Thoracic aorta (tissue), 2 donors: ENCODE results near the gene GRAP2. TPM values are rescaled to one million over a fixed set of nuclear protein-coding genes. Genes with fewer than 3 reads are reported as not detected.

Source experiments
- ATAC-seq: fragments of 150-250 bp; one replicate; pipeline ENCODE4 v1.8.0; 2017; ENCODE audit warnings: low read depth; ENCODE audit not compliant: insufficient number of reproducible peaks, low FRiP score
- DNase-seq: peaks from one replicate; pipeline ENCODE4 v3.0.0-alpha.2; 2020; ENCODE audit warnings: low spot score
- H3K27ac ChIP-seq, 2 donors: fragments of 200-600 bp; sonication (generic); 1 replicate in 1 of 2; 2 replicates in 1 of 2; pipeline ENCODE4 v1.5.1; 2016; ENCODE audit warnings: mild to moderate bottlenecking in 2 of 2, moderate library complexity in 2 of 2
- H3K27me3 ChIP-seq: fragments of 200-600 bp; sonication (generic); replicated peaks from 2 replicates; pipeline ENCODE4 v1.6.0; 2016; ENCODE audit warnings: mild to moderate bottlenecking; ENCODE audit not compliant: insufficient read depth
- H3K36me3 ChIP-seq: fragments of 200-600 bp; sonication (generic); one replicate; pipeline ENCODE4 v1.5.1; 2016
- H3K4me1 ChIP-seq, 2 donors: fragments of 200-600 bp; sonication (generic); 1 replicate in 1 of 2; 2 replicates in 1 of 2; pipeline versions ENCODE4 v1.5.1 to v1.6.0; 2016; ENCODE audit warnings: low read depth in 2 of 2, mild to moderate bottlenecking in 1 of 2; ENCODE audit not compliant: control insufficient read depth in 1 of 2
- H3K4me3 ChIP-seq: fragments of 200-600 bp; sonication (generic); 2 replicates; pipeline ENCODE4 v1.5.1; 2016; ENCODE audit warnings: mild to moderate bottlenecking
- H3K9me3 ChIP-seq: fragments of 200-600 bp; sonication (generic); 2 replicates; pipeline ENCODE4 v1.5.1; 2016
- CTCF ChIP-seq: fragments of 200-600 bp; sonication (generic); IDR thresholded peaks from one replicate; pipeline ENCODE4 v1.5.1; 2019; ENCODE audit warnings: antibody characterized with exemption
- total RNA-seq, 2 donors: library from RNA; depleted of rRNA; stranded (reverse); fragments of >200 nt; gene quantifications; one replicate each; pipeline versions ENCODE4 v1.1.0 to v1.2.3, GENCODE V29; 2016

GRAP2 gene
- total RNA-seq, 2 donors from 2014 or later = 1.8 TPM

- Histone ChIP-seq H3K4me3 (no peak overlapping the region), H3K27me3 (no peaks in the 10 kb centered on the region), H3K27ac (no peak overlapping the region), H3K9me3 (no peaks in the 10 kb centered on the region), H3K36me3 (no peaks in the 10 kb centered on the region), H3K4me1 (no peaks in the 10 kb centered on the region)
- TF ChIP-seq CTCF = no peak
- ATAC-seq (no peak), DNase-seq (no peak)
Measured at GRCh38 chr22:39994041-39994565, 93.2 kb downstream of the GRAP2 start.

GRCh38 chr22:39994566-39995392 lies 93.9 kb downstream of the GRAP2 start, which contains the start of gene FAM83F:
Gene FAM83F, plus strand, starts transcription at chr22:39994954. Its CDS starts 89 bp downstream, at chr22:39995043.
- no peak for DNase-seq
- TF ChIP-seq CTCF = no peak
- Histone ChIP-seq H3K4me3 (peak within 1 kb of the TSS; percentile 52), H3K9me3 (no peaks in the 10 kb centered on the region), H3K27ac (no peak within 1 kb of the TSS), H3K36me3 (no peaks in the 10 kb centered on the region), H3K27me3 (no peaks in the 10 kb centered on the region), H3K4me1 (no peaks in the 10 kb centered on the region)
- ATAC-seq = no peak

GRCh38 chr22:39995393-39996252 lies 94.7 kb downstream of the GRAP2 start:
- ATAC-seq = no peak

DNA sequence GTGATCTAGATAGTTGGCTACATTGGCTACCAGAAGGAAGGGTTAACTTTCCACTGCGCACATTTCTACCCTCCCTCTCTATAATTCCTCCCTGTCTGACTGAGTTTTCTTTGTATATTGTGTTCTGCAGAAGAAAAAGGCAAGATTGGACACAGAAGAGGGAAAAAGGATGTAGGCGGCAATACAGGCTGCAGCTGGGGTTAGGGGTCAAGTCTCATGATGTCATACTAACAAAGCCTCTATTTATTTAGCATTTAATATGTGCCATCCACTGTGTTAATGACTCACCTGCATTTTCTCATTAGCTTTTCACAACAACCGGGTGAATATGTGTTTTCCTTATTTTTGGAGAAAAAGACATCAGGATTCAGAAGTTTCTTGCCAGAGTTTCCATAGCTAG lies 95.8 kb downstream of the GRAP2 start:
- no peak for TF ChIP-seq CTCF
- DNase-seq (no peak), ATAC-seq (no peak)
- no peaks in the 10 kb centered on the region for H3K27me3 ChIP-seq
- no peak overlapping the region for H3K27ac ChIP-seq
- no peak overlapping the region for H3K4me3 ChIP-seq
- no peaks in the 10 kb centered on the region for H3K36me3 ChIP-seq
- H3K4me1 ChIP-seq = no peaks in the 10 kb centered on the region
- H3K9me3 ChIP-seq = no peaks in the 10 kb centered on the region

More at GRCh38 chr22:39995393-39996252, 94.7 kb downstream of the GRAP2 start:
- no peaks in the 10 kb centered on the region for H3K36me3 ChIP-seq
- no peaks in the 10 kb centered on the region for H3K27me3 ChIP-seq
- H3K4me1 ChIP-seq = no peaks in the 10 kb centered on the region
- peak overlapping the region; percentile 52 for H3K4me3 ChIP-seq
- DNase-seq = no peak
- H3K27ac ChIP-seq = no peak overlapping the region
- no peak for TF ChIP-seq CTCF
- H3K9me3 ChIP-seq = no peaks in the 10 kb centered on the region

GRCh38 chr22:39997421-39997820 lies 96.5 kb downstream of the GRAP2 start:
- TF ChIP-seq CTCF = no peak
- no peaks in the 10 kb centered on the region for H3K36me3 ChIP-seq
- no peak for DNase-seq
- no peaks in the 10 kb centered on the region for H3K9me3 ChIP-seq
- no peaks in the 10 kb centered on the region for H3K4me1 ChIP-seq
- H3K4me3 ChIP-seq = no peak overlapping the region
- no peaks in the 10 kb centered on the region for H3K27me3 ChIP-seq
- H3K27ac ChIP-seq = no peak overlapping the region
- no peak for ATAC-seq
